ENCODE measurements around the gene HNRNPA2B1. TPM values are rescaled to one million over a fixed set of nuclear protein-coding genes. Genes with fewer than 3 reads are reported as not detected.

Gene HNRNPA2B1
- total and polyA plus RNA-seq, 2 of the 4 experiments (the other 2 are of a cell fraction) = 49.3 to 515 TPM

DNA sequence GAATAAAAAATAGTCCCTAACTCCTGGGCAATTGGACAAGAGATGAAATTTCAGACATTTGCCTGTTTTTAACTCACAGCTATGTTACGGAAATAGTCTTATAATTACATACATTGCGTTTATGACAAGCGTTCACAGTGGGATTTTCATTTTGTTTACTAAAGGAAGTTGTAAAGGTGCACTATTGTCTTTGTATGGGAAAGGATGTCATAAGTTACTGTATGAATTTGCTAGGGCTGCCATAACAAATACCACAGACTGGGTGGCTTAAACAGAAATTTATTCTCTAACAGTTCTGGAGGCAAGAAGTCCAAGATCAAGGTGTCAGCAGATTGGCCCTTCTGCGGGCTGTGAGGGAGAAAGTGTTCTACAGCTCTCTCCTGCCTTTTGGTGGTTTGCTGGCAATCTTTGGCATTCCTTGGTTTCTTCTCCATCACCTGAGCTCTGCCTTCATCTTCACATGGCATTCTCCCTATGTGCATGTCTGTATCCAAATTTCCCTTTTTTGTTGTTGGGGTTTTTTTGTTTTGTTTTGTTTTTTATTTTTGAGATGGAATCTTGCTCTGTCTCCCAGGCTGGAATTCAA lies 42.9 kb downstream of the HNRNPA2B1 start:
- ChIA-PET CTCF (interaction anchor here (1.5 kb wide), 1 partner anchor 15 kb away, joined by 4 read pairs; no protein-coding TSS in a partner anchor), POLR2A (ENCODE audit: unreplicated experiment) (no interaction called here)
- Histone ChIP-seq H3K79me1 (ENCODE audit: low read depth in 1 of 2, low read length in 2 of 2) (peaks cover 17 to 74% of the 10 kb centered on the region in 2 experiments), H3K4me3 (ENCODE audit: insufficient read depth, low read depth, low read length) (no peak overlapping the region), H3K23ac (ENCODE audit: low read depth, low read length) (peak overlapping the region; percentile 87; the same call in 1 of the 2 replicates), H4K91ac (ENCODE audit: insufficient read depth, low read depth, low read length) (peak overlapping the region; percentile 65; the same call in 1 of the 2 replicates), H4K5ac (ENCODE audit: low read depth, low read length) (peak overlapping the region; percentile 10; the same call in 1 of the 2 replicates), H3K27ac (ENCODE audit: insufficient read depth, low read length) (no peak overlapping the region), H2AFZ (replicated peaks; ENCODE audit: low read length, poor library complexity) (no peak overlapping the region), H2BK15ac (ENCODE audit: low read depth, low read length) (peak overlapping the region; percentile 83; the same call in 2 of the 3 replicates), H2BK5ac (ENCODE audit: low read depth, low read length, poor library complexity, severe bottlenecking) (peak overlapping the region; percentile 47), H4K20me1 (ENCODE audit: insufficient read depth, low read length) (no peaks in the 10 kb centered on the region), H3K27me3 (ENCODE audit: control insufficient read depth, insufficient read depth, low read length) (no peaks in the 10 kb centered on the region), H3K9me3 (ENCODE audit: control insufficient read depth, insufficient read depth, low read length) (no peaks in the 10 kb centered on the region), H3K9me1 (ENCODE audit: insufficient read depth, low read length) (peaks cover 42% of the 10 kb centered on the region), H2AK5ac (ENCODE audit: low read depth, low read length) (peak overlapping the region; percentile 31; the same call in 1 of the 2 replicates), H2BK120ac (ENCODE audit: low read depth, low read length) (peak overlapping the region; percentile 70; the same call in 1 of the 2 replicates), H3K9ac (ENCODE audit: low read depth, low read length) (no peak overlapping the region), H3K4ac (ENCODE audit: low read depth, low read length) (peak overlapping the region; percentile 78), H4K8ac (ENCODE audit: low read depth in 2 of 2, low read length in 2 of 2) (peak overlapping the region in 1 of 2 experiments; percentile 48; a peak in 1 of 4 replicates), H3K18ac (ENCODE audit: low read depth, low read length) (peak overlapping the region; percentile 6; the same call in 1 of the 2 replicates), H3K14ac (replicated peaks; ENCODE audit: low read depth, low read length) (peak overlapping the region; percentile 72; the same call in 1 of the 2 replicates), H3K36me3 (ENCODE audit: control insufficient read depth, insufficient read depth, low read length) (no peaks in the 10 kb centered on the region), H2AK9ac (replicated peaks; ENCODE audit: low read depth, low read length, poor library complexity) (no peak overlapping the region), H3K56ac (ENCODE audit: extremely low read depth, insufficient read depth, low read length) (no peak overlapping the region), H3K4me2 (ENCODE audit: low read depth, low read length) (no peak overlapping the region), H2BK20ac (ENCODE audit: low read depth, low read length) (peak overlapping the region; percentile 88), H3K4me1 (ENCODE audit: control insufficient read depth, insufficient read depth, low read length) (peaks cover 31% of the 10 kb centered on the region)
- no TSS peak for BruUV-seq (replicated peaks)
- TF ChIP-seq FOS (IDR thresholded peaks at IDR 0.05; ENCODE audit: low read depth, low read length) (no peak), CHD1 (IDR thresholded peaks at IDR 0.05; ENCODE audit: low read depth, low read length) (no peak), BHLHE40 (IDR thresholded peaks at IDR 0.05; ENCODE audit: low read depth, low read length) (no peak), RCOR1 (IDR thresholded peaks at IDR 0.05; ENCODE audit: insufficient replicate concordance, low read length) (no peak), RAD21 (IDR thresholded peaks at IDR 0.05; ENCODE audit: low read length) (no peak), MXI1 (IDR thresholded peaks at IDR 0.05; ENCODE audit: borderline replicate concordance, low read depth, low read length) (no peak), MAFK (IDR thresholded peaks at IDR 0.05; ENCODE audit: low read depth, low read length) (no peak), MAZ (IDR thresholded peaks at IDR 0.05; ENCODE audit: borderline replicate concordance, low read depth, low read length) (no peak), POLR2A (IDR thresholded peaks at IDR 0.05; ENCODE audit: low read depth, low read length) (no peak)
- TF ChIP-seq, protein P1, sequence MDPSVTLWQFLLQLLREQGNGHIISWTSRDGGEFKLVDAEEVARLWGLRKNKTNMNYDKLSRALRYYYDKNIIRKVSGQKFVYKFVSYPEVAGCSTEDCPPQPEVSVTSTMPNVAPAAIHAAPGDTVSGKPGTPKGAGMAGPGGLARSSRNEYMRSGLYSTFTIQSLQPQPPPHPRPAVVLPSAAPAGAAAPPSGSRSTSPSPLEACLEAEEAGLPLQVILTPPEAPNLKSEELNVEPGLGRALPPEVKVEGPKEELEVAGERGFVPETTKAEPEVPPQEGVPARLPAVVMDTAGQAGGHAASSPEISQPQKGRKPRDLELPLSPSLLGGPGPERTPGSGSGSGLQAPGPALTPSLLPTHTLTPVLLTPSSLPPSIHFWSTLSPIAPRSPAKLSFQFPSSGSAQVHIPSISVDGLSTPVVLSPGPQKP (IDR thresholded peaks at IDR 0.05; ENCODE audit: borderline replicate concordance, low read depth, low read length) = no peak
- TF ChIP-seq, protein P2, sequence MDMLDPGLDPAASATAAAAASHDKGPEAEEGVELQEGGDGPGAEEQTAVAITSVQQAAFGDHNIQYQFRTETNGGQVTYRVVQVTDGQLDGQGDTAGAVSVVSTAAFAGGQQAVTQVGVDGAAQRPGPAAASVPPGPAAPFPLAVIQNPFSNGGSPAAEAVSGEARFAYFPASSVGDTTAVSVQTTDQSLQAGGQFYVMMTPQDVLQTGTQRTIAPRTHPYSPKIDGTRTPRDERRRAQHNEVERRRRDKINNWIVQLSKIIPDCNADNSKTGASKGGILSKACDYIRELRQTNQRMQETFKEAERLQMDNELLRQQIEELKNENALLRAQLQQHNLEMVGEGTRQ (IDR thresholded peaks at IDR 0.05; ENCODE audit: low read depth, low read length) = no peak
- dilution Hi-C loops (cut with HindIII; ENCODE audit: low sequenced_read_pairs, unreplicated experiment) = no loop called here
- ATAC-seq (ENCODE audit: low read depth) (no peak), DNase-seq (no peak)
- WGBS, 2 experiments (ENCODE audit: extremely low coverage in 2 of 2, insufficient read length in 1 of 2) = no CpG with 5 or more reads among the region's 4 CpGs
- intact Hi-C loops (cut with micrococcal nuclease) = no loop called here
- in situ Hi-C loops (cut with MboI; ENCODE audit: low sequenced_read_pairs) = no loop called here

Measured in IMR-90 (cell line).